Testis (tissue), 2 donors: ENCODE measurements around the gene EEF2KMT.
"Not testable (repeated sequence)": the region's sequence is repeated elsewhere in the genome, so short reads cannot be mapped to it uniquely, and the experiment has no call there.

Source experiments
- POLR2A ChIP-seq: fragments of 450-650 bp; IDR thresholded peaks from one replicate; pipeline ENCODE4 v1.6.1; 2017; ENCODE audit warnings: antibody characterized with exemption, mild to moderate bottlenecking, moderate library complexity
- TF ChIP-seq, protein P1 (sequence below), 3 experiments: fragments of 450-650 bp in 2 of 3; fragments of 200-600 bp in 1 of 3; sonication (generic) in 1 of 3; IDR thresholded peaks; one replicate each; pipeline ENCODE4 v1.5.1; 2016 to 2019; ENCODE audit warnings: antibody characterized with exemption in 3 of 3, mild to moderate bottlenecking in 2 of 3, moderate library complexity in 1 of 3

DNA sequence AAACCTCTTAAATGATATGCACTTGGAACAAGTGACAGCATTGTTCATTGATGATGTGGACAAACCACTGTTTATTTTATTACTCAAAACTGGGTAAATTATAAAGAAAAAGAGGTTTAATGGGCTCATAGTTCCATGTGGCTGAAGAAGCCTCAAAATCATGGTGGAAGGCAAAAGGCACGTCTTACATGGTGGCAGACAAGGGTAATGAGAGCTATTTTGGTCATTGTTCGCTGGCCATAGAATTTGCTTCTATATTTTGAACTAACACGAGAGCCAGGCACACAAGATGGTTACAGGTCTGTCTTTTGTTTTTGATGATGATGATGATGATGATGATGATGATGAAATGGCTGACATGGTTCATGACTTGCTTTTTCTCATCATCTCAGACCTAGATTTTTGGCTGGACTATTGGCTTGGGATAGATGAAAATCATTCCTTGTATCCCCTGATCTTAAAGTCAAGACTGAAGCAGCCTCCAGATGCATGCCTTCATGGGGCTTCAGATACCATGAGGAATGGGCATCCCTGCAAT, 33.9 kb upstream of the EEF2KMT start:
- not testable (repeated sequence) for TF ChIP-seq POLR2A
- TF ChIP-seq, protein P1, sequence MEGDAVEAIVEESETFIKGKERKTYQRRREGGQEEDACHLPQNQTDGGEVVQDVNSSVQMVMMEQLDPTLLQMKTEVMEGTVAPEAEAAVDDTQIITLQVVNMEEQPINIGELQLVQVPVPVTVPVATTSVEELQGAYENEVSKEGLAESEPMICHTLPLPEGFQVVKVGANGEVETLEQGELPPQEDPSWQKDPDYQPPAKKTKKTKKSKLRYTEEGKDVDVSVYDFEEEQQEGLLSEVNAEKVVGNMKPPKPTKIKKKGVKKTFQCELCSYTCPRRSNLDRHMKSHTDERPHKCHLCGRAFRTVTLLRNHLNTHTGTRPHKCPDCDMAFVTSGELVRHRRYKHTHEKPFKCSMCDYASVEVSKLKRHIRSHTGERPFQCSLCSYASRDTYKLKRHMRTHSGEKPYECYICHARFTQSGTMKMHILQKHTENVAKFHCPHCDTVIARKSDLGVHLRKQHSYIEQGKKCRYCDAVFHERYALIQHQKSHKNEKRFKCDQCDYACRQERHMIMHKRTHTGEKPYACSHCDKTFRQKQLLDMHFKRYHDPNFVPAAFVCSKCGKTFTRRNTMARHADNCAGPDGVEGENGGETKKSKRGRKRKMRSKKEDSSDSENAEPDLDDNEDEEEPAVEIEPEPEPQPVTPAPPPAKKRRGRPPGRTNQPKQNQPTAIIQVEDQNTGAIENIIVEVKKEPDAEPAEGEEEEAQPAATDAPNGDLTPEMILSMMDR (IDR thresholded peaks at IDR 0.05) = not testable (repeated sequence)
